ENCODE data around the gene CANX. TPM values are rescaled to one million over a fixed set of nuclear protein-coding genes. Genes with fewer than 3 reads are reported as not detected.

CANX gene
- 459 TPM for total RNA-seq

GRCh38 chr5:179698935-179699615 lies at the start of gene CANX:
Gene CANX, plus strand, starts transcription at chr5:179698967. Its CDS starts 6,715 bp downstream, at chr5:179705682.

DNA sequence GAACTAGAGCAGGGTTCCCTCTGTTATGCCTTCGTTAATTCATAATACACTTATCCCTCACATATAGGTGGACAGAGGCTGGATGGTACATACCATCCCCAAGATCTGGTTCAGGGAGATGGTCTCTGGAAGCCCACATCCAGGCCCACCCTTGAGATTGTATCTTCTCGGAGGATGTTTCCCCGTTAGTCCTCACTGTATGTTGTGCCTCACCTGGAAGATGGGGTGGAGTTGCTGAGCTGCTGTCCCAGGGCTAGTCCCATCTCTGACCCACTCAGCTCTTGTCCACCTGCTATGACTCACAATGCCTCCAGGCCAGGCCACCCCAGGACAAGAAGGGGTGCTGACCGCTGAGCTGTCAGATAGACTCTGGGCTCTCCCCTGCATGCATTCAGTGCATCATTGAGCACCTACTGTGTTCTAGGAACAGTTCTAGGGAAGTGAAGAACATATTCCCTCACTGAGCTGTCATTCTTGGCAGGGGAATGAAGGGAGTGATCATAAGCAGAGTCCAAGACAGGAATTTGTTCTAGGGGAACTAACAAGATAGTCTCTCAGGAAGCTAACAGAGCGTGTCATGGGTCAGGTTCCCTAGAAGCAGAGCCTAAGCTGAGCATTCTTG lies 17.9 kb upstream of the CANX start, which contains the start of gene CBY3:
CBY3 (minus strand) TSS at position 255 of the 622 bp plus-strand sequence; CDS start at position 139, 116 bp downstream.

DNA sequence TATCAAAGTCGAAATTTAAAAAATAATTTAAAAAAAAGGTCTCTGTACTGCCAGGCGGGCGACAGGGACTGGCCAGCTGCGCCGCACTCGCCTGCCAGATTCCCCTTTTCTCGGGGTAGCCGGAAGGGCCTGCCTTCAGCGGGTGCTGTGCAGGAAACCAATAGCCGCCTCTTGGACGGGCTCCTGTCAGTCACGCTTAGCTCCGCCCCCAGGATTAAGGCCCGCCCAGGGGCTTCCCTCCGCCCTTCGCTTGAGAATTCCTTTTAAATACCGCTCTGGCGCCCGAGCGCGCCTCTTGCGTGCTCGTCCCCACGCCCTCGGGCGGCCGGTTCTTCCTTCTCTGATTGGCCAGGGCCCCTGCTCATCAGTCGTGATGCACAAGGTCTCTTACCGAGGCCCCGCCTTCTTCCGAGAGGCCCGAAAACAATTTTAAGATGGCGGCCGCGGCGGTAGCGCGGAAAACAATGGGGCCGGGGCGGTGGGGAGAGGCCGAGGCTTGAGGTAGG lies 33.7 kb downstream of the CANX start, which contains the start of gene MAML1:
MAML1 (plus strand) TSS at position 411 of the 506 bp plus-strand sequence. CDS start 291 bp downstream, outside the sequence.

Other genes starting within 250 kb of the CANX start
- gene RUFY1, start 148.4 kb upstream of the CANX start, total RNA-seq, result 56.0 TPM
- 1,077 TPM for gene HNRNPH1, start 75.3 kb upstream of the CANX start, total RNA-seq
- gene CBY3, start 17.9 kb upstream of the CANX start, total RNA-seq, result not detected
- 33.5 TPM for gene MAML1, start 33.9 kb downstream of the CANX start, total RNA-seq
- 1.1 TPM for gene LTC4S, start 95.0 kb downstream of the CANX start, total RNA-seq
- gene MGAT4B, start 107.9 kb downstream of the CANX start, total RNA-seq, result 67.3 TPM
- 122 TPM for gene SQSTM1, start 121.9 kb downstream of the CANX start, total RNA-seq
- gene MRNIP, start 159.8 kb downstream of the CANX start, total RNA-seq, result 55.3 TPM
- gene TBC1D9B, start 208.9 kb downstream of the CANX start, total RNA-seq, result 62.9 TPM

Data from camera-type eye (tissue), 1 donor.